Colonic mucosa (tissue), 4 donors: Measurements from ENCODE around the gene SPATS2L. TPM values are rescaled to one million over a fixed set of nuclear protein-coding genes. Genes with fewer than 3 reads are reported as not detected.

Experiments
- DNase-seq: peaks from one replicate; pipeline ENCODE4 v3.0.0-alpha.2; 2020
- H3K27ac ChIP-seq: fragments of 200-600 bp; one replicate; pipeline ENCODE4 v1.8.0; 2021
- H3K27me3 ChIP-seq: fragments of 200-600 bp; one replicate; pipeline ENCODE4 v1.8.0; 2021
- H3K36me3 ChIP-seq: fragments of 200-600 bp; one replicate; pipeline ENCODE4 v1.8.0; 2021
- H3K4me1 ChIP-seq: fragments of 200-600 bp; one replicate; pipeline ENCODE4 v1.8.0; 2021; ENCODE audit warnings: mild to moderate bottlenecking
- H3K4me3 ChIP-seq: fragments of 200-600 bp; one replicate; pipeline ENCODE4 v1.8.0; 2021
- H3K9ac ChIP-seq, 2 donors: one replicate each; pipeline ENCODE4 v1.7.0; 2013; ENCODE audit warnings: control low read depth in 2 of 2, low read depth in 2 of 2, low read length in 2 of 2
- H3K9me3 ChIP-seq: fragments of 200-600 bp; one replicate; pipeline ENCODE4 v1.8.0; 2021
- CTCF ChIP-seq: fragments of 200-600 bp; IDR thresholded peaks from one replicate; pipeline ENCODE4 v1.8.0; 2022; ENCODE audit warnings: antibody characterized with exemption, mild to moderate bottlenecking
- intact Hi-C: fragments of 100-400 bp; cut with DNase I; formaldehyde crosslinking; loops from one replicate; pipeline ENCODE4 v1.14.1; 2022
- total RNA-seq, 2 donors: library from RNA; stranded (reverse); fragmentation: NEBNext Ultra II Directional in 1 of 2; extraction: Animal tissue kit (Norgen Biotek cat#: 25700) in 1 of 2; gene quantifications; one replicate each; pipeline ENCODE4 v1.2.1, GENCODE V29; 2021
- donor health status: healthy.
- donor health status: DM: no; HTN: no; CAD: no.
- donor health status: DM: no; HTN: no; CAD: no.

SPATS2L gene
- total RNA-seq, 2 donors from 2014 or later = 151 to 187 TPM

- Histone ChIP-seq H3K4me1 (no peaks in the 10 kb centered on the region), H3K4me3 (no peak overlapping the region), H3K27me3 (no peaks in the 10 kb centered on the region), H3K27ac (no peak overlapping the region), H3K9me3 (no peaks in the 10 kb centered on the region), H3K36me3 (no peaks in the 10 kb centered on the region), H3K9ac (no peak overlapping the region)
- no peak for TF ChIP-seq CTCF
- intact Hi-C loops = no loop called here
- no peak for DNase-seq
These were observed 60.7 kb downstream of the SPATS2L start for GRCh38 chr2:200367155-200367554.

GRCh38 chr2:200369886-200370285 is 63.4 kb downstream of the SPATS2L start:
- H3K4me3 ChIP-seq = no peak overlapping the region
- DNase-seq = no peak
- H3K4me1 ChIP-seq = peaks cover 7% of the 10 kb centered on the region
- intact Hi-C loops = no loop called here
- H3K27me3 ChIP-seq = no peaks in the 10 kb centered on the region
- H3K9ac ChIP-seq = no peak overlapping the region
- TF ChIP-seq CTCF = no peak
- no peaks in the 10 kb centered on the region for H3K36me3 ChIP-seq
- no peak overlapping the region for H3K27ac ChIP-seq
- no peaks in the 10 kb centered on the region for H3K9me3 ChIP-seq

- H3K4me1 ChIP-seq = peaks cover 16% of the 10 kb centered on the region
- H3K9me3 ChIP-seq = no peaks in the 10 kb centered on the region
- no peak for TF ChIP-seq CTCF
- H3K4me3 ChIP-seq = no peak overlapping the region
- no peak for DNase-seq
- no peaks in the 10 kb centered on the region for H3K27me3 ChIP-seq
- no peak overlapping the region for H3K9ac ChIP-seq
- H3K27ac ChIP-seq = peak overlapping the region; percentile 91
- H3K36me3 ChIP-seq = no peaks in the 10 kb centered on the region
- intact Hi-C loops = no loop called here
These were observed 66.7 kb downstream of the SPATS2L start for GRCh38 chr2:200373231-200373630.

- H3K4me3 ChIP-seq = no peak overlapping the region
- DNase-seq = peak; percentile 60
These were observed 67.5 kb downstream of the SPATS2L start for GRCh38 chr2:200373973-200374416.

GRCh38 chr2:200376513-200377354 is 70.2 kb downstream of the SPATS2L start:
- H3K9ac ChIP-seq = peak overlapping the region in 1 of 2 donors; percentile 67
- intact Hi-C loops = no loop called here

More at GRCh38 chr2:200373973-200374416, 67.5 kb downstream of the SPATS2L start:
- TF ChIP-seq CTCF = no peak
- no peaks in the 10 kb centered on the region for H3K36me3 ChIP-seq
- no peaks in the 10 kb centered on the region for H3K9me3 ChIP-seq
- peak overlapping the region; percentile 91 for H3K27ac ChIP-seq
- intact Hi-C loops = no loop called here
- no peaks in the 10 kb centered on the region for H3K27me3 ChIP-seq
- H3K9ac ChIP-seq = peak overlapping the region in 1 of 2 donors; percentile 8
- peaks cover 16% of the 10 kb centered on the region for H3K4me1 ChIP-seq

More at GRCh38 chr2:200376513-200377354, 70.2 kb downstream of the SPATS2L start:
- Histone ChIP-seq H3K27ac (peak overlapping the region; percentile 91), H3K36me3 (no peaks in the 10 kb centered on the region), H3K4me1 (peaks cover 16% of the 10 kb centered on the region), H3K27me3 (no peaks in the 10 kb centered on the region), H3K9me3 (no peaks in the 10 kb centered on the region), H3K4me3 (no peak overlapping the region)
- peak; percentile 82 for DNase-seq
- no peak for TF ChIP-seq CTCF
